Suprapubic skin (tissue), 4 donors: Measurements from ENCODE around the gene RPTOR. TPM values are rescaled to one million over a fixed set of nuclear protein-coding genes. Genes with fewer than 3 reads are reported as not detected.

Source experiments
- DNase-seq, 2 donors: peaks; one replicate each; pipeline ENCODE4 v3.0.0-alpha.2; 2019; ENCODE audit warnings: low spot score in 2 of 2
- H3K27ac ChIP-seq: fragments of 200-600 bp; sonication (generic); one replicate; pipeline ENCODE4 v1.5.1; 2019
- H3K27me3 ChIP-seq: fragments of 200-600 bp; sonication (generic); one replicate; pipeline ENCODE4 v1.5.1; 2019
- H3K36me3 ChIP-seq: fragments of 200-600 bp; sonication (generic); one replicate; pipeline ENCODE4 v1.5.1; 2019
- H3K4me1 ChIP-seq: fragments of 200-600 bp; sonication (generic); one replicate; pipeline ENCODE4 v1.5.1; 2019
- H3K4me3 ChIP-seq: fragments of 200-600 bp; sonication (generic); one replicate; pipeline ENCODE4 v1.5.1; 2019; ENCODE audit warnings: mild to moderate bottlenecking
- H3K9me3 ChIP-seq: fragments of 200-600 bp; sonication (generic); one replicate; pipeline ENCODE4 v1.5.1; 2019
- CTCF ChIP-seq, 2 donors: fragments of 200-600 bp in 1 of 2; fragments of 450-650 bp in 1 of 2; sonication (generic) in 1 of 2; IDR thresholded peaks; one replicate each; pipeline ENCODE4 v1.5.1; 2016 to 2019; ENCODE audit warnings: antibody characterized with exemption in 2 of 2, mild to moderate bottlenecking in 1 of 2, moderate library complexity in 1 of 2
- EP300 ChIP-seq: sonication (generic); formaldehyde crosslinking; IDR thresholded peaks from one replicate; pipeline ENCODE4 v1.6.1; 2017; ENCODE audit warnings: antibody characterized with exemption
- POLR2A ChIP-seq, 2 donors: fragments of 450-650 bp; IDR thresholded peaks; one replicate each; pipeline ENCODE4 v1.6.1; 2017; ENCODE audit warnings: antibody characterized with exemption in 2 of 2, mild to moderate bottlenecking in 2 of 2, moderate library complexity in 2 of 2
- POLR2AphosphoS5 ChIP-seq, 3 donors: sonication (generic); formaldehyde crosslinking; IDR thresholded peaks; one replicate each; pipeline ENCODE4 v1.6.1; 2017; ENCODE audit warnings: antibody characterized with exemption in 3 of 3
- WGBS: methylation state at CpG from one replicate; pipeline ENCODE4 v1.1.5; 2018; 5-methylcytosine and 5-hydroxymethylcytosine counted together
- total RNA-seq, 4 donors: library from RNA; depleted of rRNA; stranded (reverse); fragments of >200 nt; gene quantifications; one replicate each; pipeline ENCODE4 v1.1.0, GENCODE V29; 2016

Gene RPTOR
- total RNA-seq, 4 donors from 2014 or later, result 45.8 to 84.6 (median 53.0) TPM

GRCh38 chr17:80852476-80853015 is 307.9 kb downstream of the RPTOR start:
- Histone ChIP-seq H3K4me3 (no peak overlapping the region), H3K27me3 (no peaks in the 10 kb centered on the region), H3K36me3 (peaks cover 16% of the 10 kb centered on the region), H3K27ac (no peak overlapping the region), H3K9me3 (no peaks in the 10 kb centered on the region), H3K4me1 (peaks cover 12% of the 10 kb centered on the region)
- 94% methylated on average over 11 of the region's 11 CpGs for WGBS
- no peak for DNase-seq
- TF ChIP-seq EP300, result no peak
- TF ChIP-seq POLR2AphosphoS5 (IDR thresholded peaks at IDR 0.05), result no peak
- TF ChIP-seq CTCF (IDR thresholded peaks at IDR 0.05), result no peak
- TF ChIP-seq POLR2A (IDR thresholded peaks at IDR 0.05), result no peak

GRCh38 chr17:80853076-80853475 is 308.4 kb downstream of the RPTOR start:
- H3K9me3 ChIP-seq, result no peaks in the 10 kb centered on the region
- no peak for DNase-seq
- TF ChIP-seq EP300, result no peak
- TF ChIP-seq POLR2AphosphoS5 (IDR thresholded peaks at IDR 0.05), result no peak
- TF ChIP-seq POLR2A (IDR thresholded peaks at IDR 0.05), result no peak
- no peak for TF ChIP-seq CTCF (IDR thresholded peaks at IDR 0.05)
- no peak overlapping the region for H3K4me3 ChIP-seq
- peaks cover 11% of the 10 kb centered on the region for H3K36me3 ChIP-seq
- peaks cover 12% of the 10 kb centered on the region for H3K4me1 ChIP-seq
- no peak overlapping the region for H3K27ac ChIP-seq
- 85% methylated on average over 15 of the region's 16 CpGs for WGBS
- H3K27me3 ChIP-seq, result no peaks in the 10 kb centered on the region

GRCh38 chr17:80854220-80854619 is 309.6 kb downstream of the RPTOR start:
- Histone ChIP-seq H3K4me1 (peaks cover 22% of the 10 kb centered on the region), H3K36me3 (peaks cover 11% of the 10 kb centered on the region), H3K27ac (no peak overlapping the region), H3K9me3 (no peaks in the 10 kb centered on the region), H3K4me3 (no peak overlapping the region), H3K27me3 (no peaks in the 10 kb centered on the region)
- WGBS, result 94% methylated on average over 10 of the region's 10 CpGs
- no peak for TF ChIP-seq CTCF (IDR thresholded peaks at IDR 0.05)
- no peak for TF ChIP-seq POLR2AphosphoS5 (IDR thresholded peaks at IDR 0.05)
- no peak for TF ChIP-seq POLR2A (IDR thresholded peaks at IDR 0.05)
- no peak for TF ChIP-seq EP300
- DNase-seq, result no peak

GRCh38 chr17:80855196-80855947 is 310.7 kb downstream of the RPTOR start:
- Histone ChIP-seq H3K27ac (no peak overlapping the region), H3K4me1 (peaks cover 28% of the 10 kb centered on the region), H3K27me3 (no peaks in the 10 kb centered on the region), H3K36me3 (peaks cover 11% of the 10 kb centered on the region), H3K4me3 (no peak overlapping the region), H3K9me3 (no peaks in the 10 kb centered on the region)
- 86% methylated on average over 21 of the region's 23 CpGs for WGBS
- TF ChIP-seq POLR2AphosphoS5 (IDR thresholded peaks at IDR 0.05) (no peak), CTCF (IDR thresholded peaks at IDR 0.05) (no peak)
- no peak for DNase-seq

- Histone ChIP-seq H3K36me3 (peaks cover 11% of the 10 kb centered on the region), H3K27me3 (no peaks in the 10 kb centered on the region), H3K9me3 (no peaks in the 10 kb centered on the region), H3K4me1 (peaks cover 28% of the 10 kb centered on the region), H3K4me3 (no peak overlapping the region), H3K27ac (no peak overlapping the region)
- WGBS, result 56% methylated on average over 21 of the region's 21 CpGs
- peak in 1 of 2 donors; percentile 74 for DNase-seq
- TF ChIP-seq POLR2A (IDR thresholded peaks at IDR 0.05), result no peak
- TF ChIP-seq CTCF (IDR thresholded peaks at IDR 0.05), result no peak
- TF ChIP-seq POLR2AphosphoS5 (IDR thresholded peaks at IDR 0.05), result no peak
- TF ChIP-seq EP300, result no peak
These were observed 311.6 kb downstream of the RPTOR start for GRCh38 chr17:80855948-80856862.
